Neural cell (in vitro differentiated cells): ENCODE results near the gene TNIP2. TPM values are rescaled to one million over a fixed set of nuclear protein-coding genes. Genes with fewer than 3 reads are reported as not detected.

Experiments
- H2AFZ ChIP-seq: fragments of 200-600, 300-800 bp; sonication (generic), shearing (Covaris generic); 2 replicates; pipeline ENCODE4 v1.6.0; 2014; ENCODE audit warnings: low read depth, mild to moderate bottlenecking, antibody characterized with exemption, low read length, moderate library complexity
- H3F3A ChIP-seq: fragments of 200-600 bp; shearing (Covaris generic); 2 replicates; pipeline ENCODE4 v1.6.1; 2016; ENCODE audit warnings: mild to moderate bottlenecking, moderate library complexity, mixed read lengths, antibody characterized with exemption, low read length; ENCODE audit not compliant: insufficient read depth, poor library complexity, severe bottlenecking
- H3K27ac ChIP-seq: fragments of 200-600, 300-800 bp; sonication (generic), shearing (Covaris generic); 2 replicates; pipeline ENCODE4 v1.5.1; 2014; ENCODE audit warnings: mild to moderate bottlenecking, low read length, moderate library complexity
- H3K27me3 ChIP-seq: fragments of 300-800, 200-600 bp; sonication (generic), shearing (Covaris generic); 2 replicates; pipeline ENCODE4 v1.6.0; 2014; ENCODE audit warnings: mild to moderate bottlenecking, low read depth, low read length, moderate library complexity; ENCODE audit not compliant: insufficient read depth
- H3K36me3 ChIP-seq: fragments of 300-800, 200-600 bp; sonication (generic), shearing (Covaris generic); 2 replicates; pipeline ENCODE4 v1.5.1; 2014; ENCODE audit warnings: mild to moderate bottlenecking, antibody characterized with exemption, low read length, moderate library complexity; ENCODE audit not compliant: insufficient read depth
- H3K4me2 ChIP-seq: fragments of 300-800, 200-600 bp; sonication (generic), shearing (Covaris generic); 2 replicates; pipeline ENCODE4 v1.6.0; 2014; ENCODE audit warnings: mild to moderate bottlenecking, low read length
- H3K4me3 ChIP-seq: fragments of 300-800, 200-600 bp; sonication (generic), shearing (Covaris generic); 2 replicates; pipeline ENCODE4 v1.5.1; 2014; ENCODE audit warnings: mild to moderate bottlenecking, low read length, moderate library complexity
- H3K79me2 ChIP-seq: fragments of 200-600 bp; shearing (Covaris generic); replicated peaks from 2 replicates; pipeline ENCODE4 v1.6.0; 2014; ENCODE audit warnings: mild to moderate bottlenecking, low read length, moderate library complexity; ENCODE audit not compliant: insufficient read depth
- H3K9ac ChIP-seq: fragments of 300-800, 200-600 bp; sonication (generic), shearing (Covaris generic); 2 replicates; pipeline ENCODE4 v1.6.1; 2016; ENCODE audit warnings: mild to moderate bottlenecking, low read length, mixed read lengths
- H3K9me2 ChIP-seq: fragments of 200-600 bp; shearing (Covaris generic); 2 replicates; pipeline ENCODE4 v1.6.1; 2016; ENCODE audit warnings: mild to moderate bottlenecking, low read length, mixed read lengths; ENCODE audit not compliant: insufficient read depth
- H3K9me3 ChIP-seq: fragments of 200-600, 300-800 bp; sonication (generic), shearing (Covaris generic); 2 replicates; pipeline ENCODE4 v1.6.1; 2016; ENCODE audit warnings: mild to moderate bottlenecking, mixed run types, low read length, moderate library complexity, mixed read lengths
- H4K20me1 ChIP-seq: fragments of 200-600 bp; shearing (Covaris generic); 2 replicates; pipeline ENCODE4 v1.6.1; 2016; ENCODE audit warnings: mild to moderate bottlenecking, mixed run types; ENCODE audit not compliant: insufficient read depth
- EP300 ChIP-seq: fragments of 450-650 bp; conservative IDR thresholded peaks from 2 replicates; pipeline ENCODE4 v1.6.1; 2014; ENCODE audit warnings: antibody characterized with exemption, mild to moderate bottlenecking, moderate library complexity; ENCODE audit not compliant: poor library complexity, severe bottlenecking
- EZH2 ChIP-seq: fragments of 200-600, 300-800 bp; shearing (Covaris generic), sonication (generic); IDR thresholded peaks from 2 replicates; pipeline ENCODE4 v1.6.1; 2014; ENCODE audit warnings: antibody characterized with exemption, low read length, borderline replicate concordance, mild to moderate bottlenecking; ENCODE audit not compliant: insufficient read depth, poor library complexity, severe bottlenecking
- MXI1 ChIP-seq: fragments of 450-650 bp; conservative IDR thresholded peaks from 2 replicates; pipeline ENCODE4 v1.6.1; 2014; ENCODE audit warnings: antibody characterized with exemption, mild to moderate bottlenecking; ENCODE audit not compliant: poor library complexity, severe bottlenecking
- POLR2AphosphoS5 ChIP-seq: IDR thresholded peaks from 2 replicates; pipeline ENCODE4 v1.6.1; 2012
- RAD21 ChIP-seq: fragments of 450-650 bp; conservative IDR thresholded peaks from 2 replicates; pipeline ENCODE4 v1.6.1; 2014; ENCODE audit warnings: antibody characterized with exemption, mild to moderate bottlenecking, moderate library complexity
- SMC3 ChIP-seq: fragments of 450-650 bp; conservative IDR thresholded peaks from 2 replicates; pipeline ENCODE4 v1.6.1; 2014; ENCODE audit warnings: antibody characterized with exemption, mild to moderate bottlenecking, moderate library complexity; ENCODE audit not compliant: poor library complexity
- TAF1 ChIP-seq: IDR thresholded peaks from 2 replicates; pipeline ENCODE4 v1.6.1; 2012; ENCODE audit warnings: low read depth
- polyA plus RNA-seq: library from polyadenylated mRNA; depleted of rRNA; stranded (reverse); fragments of >200 nt; gene quantifications from 2 replicates; pipeline ENCODE4 v1.2.3, GENCODE V29; 2014
- TF ChIP-seq, protein P1 (sequence below): fragments of 450-650 bp; IDR thresholded peaks from 2 replicates; pipeline ENCODE4 v1.5.1; 2014; ENCODE audit warnings: antibody characterized with exemption, mild to moderate bottlenecking, moderate library complexity; ENCODE audit not compliant: poor library complexity, severe bottlenecking
- TF ChIP-seq, protein P2 (sequence below): IDR thresholded peaks from 2 replicates; pipeline ENCODE4 v1.6.1; 2012; ENCODE audit warnings: borderline replicate concordance

Gene TNIP2
- polyA plus RNA-seq, 1 donor from 2014 or later: 13.0 TPM

DNA sequence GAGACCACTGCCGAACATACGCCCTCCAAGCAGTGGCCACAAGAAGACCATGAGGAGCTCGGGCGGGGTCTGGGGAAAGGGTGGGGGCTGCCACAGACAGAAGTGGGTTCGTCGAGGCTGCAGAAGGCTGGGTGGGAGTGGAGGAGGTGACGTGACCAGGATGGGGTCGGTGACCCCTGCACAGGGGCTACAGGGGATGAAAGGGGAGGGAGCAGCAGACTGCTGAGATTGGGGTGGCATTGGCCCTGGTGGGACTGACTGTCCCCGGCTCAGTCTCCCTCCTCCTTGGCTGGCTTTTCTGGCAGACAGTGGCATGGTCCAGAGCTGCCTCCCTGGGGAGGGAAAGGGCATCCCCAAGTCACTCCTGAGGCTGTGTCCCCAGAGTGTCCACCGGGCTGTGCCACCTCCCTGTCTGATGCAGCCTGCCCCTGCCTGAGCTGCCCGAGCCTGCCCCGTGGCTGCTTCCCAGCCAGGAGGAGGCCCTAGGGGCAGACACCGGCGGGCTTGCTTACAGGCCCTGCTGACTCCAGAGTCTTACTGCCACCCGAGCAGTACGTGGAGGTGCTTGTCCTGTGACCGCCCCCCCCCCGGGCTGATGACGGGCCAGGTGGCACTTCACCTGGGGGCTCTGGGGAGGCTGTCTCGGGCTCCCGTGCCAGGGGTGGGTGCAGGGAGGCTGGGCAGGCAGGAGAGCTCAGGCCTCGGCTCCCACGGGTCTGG is 44.0 kb upstream of the TNIP2 start:
- Histone ChIP-seq H2AFZ (no peak overlapping the region), H4K20me1 (no peaks in the 10 kb centered on the region), H3K4me2 (no peak overlapping the region)

DNA sequence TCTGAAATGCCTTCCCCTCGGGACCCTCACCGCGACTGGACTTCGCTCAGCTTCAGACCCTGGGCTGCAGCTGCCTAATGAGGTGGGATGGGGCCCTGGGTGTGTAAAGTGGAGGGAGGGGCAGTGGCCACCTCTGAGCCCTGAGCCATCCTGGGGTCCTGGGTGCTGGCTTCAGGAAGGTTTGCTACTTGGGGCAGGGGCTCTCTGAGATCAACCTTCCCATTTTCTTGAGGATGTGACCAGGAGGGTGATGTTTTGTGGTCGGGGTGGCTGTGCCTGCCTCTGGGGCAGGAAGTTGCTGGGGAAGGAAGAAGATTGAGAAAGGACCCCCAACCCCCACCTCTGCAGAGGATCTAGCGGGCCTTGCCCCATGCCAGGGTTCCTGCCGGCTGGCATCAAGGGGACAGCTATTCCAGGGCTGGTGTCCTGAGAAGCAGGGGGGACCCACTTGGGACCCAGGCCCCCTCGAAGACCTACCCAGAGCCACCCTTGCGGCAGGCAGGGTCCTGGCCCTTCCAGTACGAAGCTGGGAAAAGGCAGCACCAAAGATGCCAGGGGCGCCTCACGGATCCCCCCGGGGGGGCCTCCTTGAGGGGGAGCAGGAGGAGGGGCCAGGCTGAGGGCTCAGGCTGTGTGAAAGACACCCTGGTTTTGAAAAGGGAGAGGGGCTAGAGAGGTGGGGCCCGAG is 43.2 kb upstream of the TNIP2 start:
- no peak overlapping the region for H3K9ac ChIP-seq
- no peak for TF ChIP-seq EP300
- TF ChIP-seq, protein P1, sequence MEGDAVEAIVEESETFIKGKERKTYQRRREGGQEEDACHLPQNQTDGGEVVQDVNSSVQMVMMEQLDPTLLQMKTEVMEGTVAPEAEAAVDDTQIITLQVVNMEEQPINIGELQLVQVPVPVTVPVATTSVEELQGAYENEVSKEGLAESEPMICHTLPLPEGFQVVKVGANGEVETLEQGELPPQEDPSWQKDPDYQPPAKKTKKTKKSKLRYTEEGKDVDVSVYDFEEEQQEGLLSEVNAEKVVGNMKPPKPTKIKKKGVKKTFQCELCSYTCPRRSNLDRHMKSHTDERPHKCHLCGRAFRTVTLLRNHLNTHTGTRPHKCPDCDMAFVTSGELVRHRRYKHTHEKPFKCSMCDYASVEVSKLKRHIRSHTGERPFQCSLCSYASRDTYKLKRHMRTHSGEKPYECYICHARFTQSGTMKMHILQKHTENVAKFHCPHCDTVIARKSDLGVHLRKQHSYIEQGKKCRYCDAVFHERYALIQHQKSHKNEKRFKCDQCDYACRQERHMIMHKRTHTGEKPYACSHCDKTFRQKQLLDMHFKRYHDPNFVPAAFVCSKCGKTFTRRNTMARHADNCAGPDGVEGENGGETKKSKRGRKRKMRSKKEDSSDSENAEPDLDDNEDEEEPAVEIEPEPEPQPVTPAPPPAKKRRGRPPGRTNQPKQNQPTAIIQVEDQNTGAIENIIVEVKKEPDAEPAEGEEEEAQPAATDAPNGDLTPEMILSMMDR: no peak
- TF ChIP-seq, protein P2, sequence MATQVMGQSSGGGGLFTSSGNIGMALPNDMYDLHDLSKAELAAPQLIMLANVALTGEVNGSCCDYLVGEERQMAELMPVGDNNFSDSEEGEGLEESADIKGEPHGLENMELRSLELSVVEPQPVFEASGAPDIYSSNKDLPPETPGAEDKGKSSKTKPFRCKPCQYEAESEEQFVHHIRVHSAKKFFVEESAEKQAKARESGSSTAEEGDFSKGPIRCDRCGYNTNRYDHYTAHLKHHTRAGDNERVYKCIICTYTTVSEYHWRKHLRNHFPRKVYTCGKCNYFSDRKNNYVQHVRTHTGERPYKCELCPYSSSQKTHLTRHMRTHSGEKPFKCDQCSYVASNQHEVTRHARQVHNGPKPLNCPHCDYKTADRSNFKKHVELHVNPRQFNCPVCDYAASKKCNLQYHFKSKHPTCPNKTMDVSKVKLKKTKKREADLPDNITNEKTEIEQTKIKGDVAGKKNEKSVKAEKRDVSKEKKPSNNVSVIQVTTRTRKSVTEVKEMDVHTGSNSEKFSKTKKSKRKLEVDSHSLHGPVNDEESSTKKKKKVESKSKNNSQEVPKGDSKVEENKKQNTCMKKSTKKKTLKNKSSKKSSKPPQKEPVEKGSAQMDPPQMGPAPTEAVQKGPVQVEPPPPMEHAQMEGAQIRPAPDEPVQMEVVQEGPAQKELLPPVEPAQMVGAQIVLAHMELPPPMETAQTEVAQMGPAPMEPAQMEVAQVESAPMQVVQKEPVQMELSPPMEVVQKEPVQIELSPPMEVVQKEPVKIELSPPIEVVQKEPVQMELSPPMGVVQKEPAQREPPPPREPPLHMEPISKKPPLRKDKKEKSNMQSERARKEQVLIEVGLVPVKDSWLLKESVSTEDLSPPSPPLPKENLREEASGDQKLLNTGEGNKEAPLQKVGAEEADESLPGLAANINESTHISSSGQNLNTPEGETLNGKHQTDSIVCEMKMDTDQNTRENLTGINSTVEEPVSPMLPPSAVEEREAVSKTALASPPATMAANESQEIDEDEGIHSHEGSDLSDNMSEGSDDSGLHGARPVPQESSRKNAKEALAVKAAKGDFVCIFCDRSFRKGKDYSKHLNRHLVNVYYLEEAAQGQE: no peak
- H3K79me2 ChIP-seq: no peaks in the 10 kb centered on the region
- H3K4me2 ChIP-seq: no peak overlapping the region
- H2AFZ ChIP-seq: no peak overlapping the region
- H3K27ac ChIP-seq: no peak overlapping the region
- no peaks in the 10 kb centered on the region for H3K9me3 ChIP-seq
- no peaks in the 10 kb centered on the region for H4K20me1 ChIP-seq
- H3K4me3 ChIP-seq: no peak overlapping the region
- H3K36me3 ChIP-seq: no peaks in the 10 kb centered on the region
- peaks cover 5% of the 10 kb centered on the region for H3K27me3 ChIP-seq
- H3F3A ChIP-seq: no peaks in the 10 kb centered on the region
- H3K9me2 ChIP-seq: no peaks in the 10 kb centered on the region

More for the DNA sequence above, 44.0 kb upstream of the TNIP2 start:
- Histone ChIP-seq H3K9me3 (no peaks in the 10 kb centered on the region), H3K27me3 (no peaks in the 10 kb centered on the region), H3F3A (no peaks in the 10 kb centered on the region), H3K27ac (no peak overlapping the region), H3K4me3 (no peak overlapping the region), H3K36me3 (no peaks in the 10 kb centered on the region), H3K9me2 (no peaks in the 10 kb centered on the region), H3K79me2 (no peaks in the 10 kb centered on the region), H3K9ac (no peak overlapping the region)
- TF ChIP-seq RAD21 (no peak), POLR2AphosphoS5 (no peak), SMC3 (no peak), TAF1 (no peak), MXI1 (no peak), EZH2 (no peak), EP300 (no peak)
- TF ChIP-seq, protein P2: no peak
- TF ChIP-seq, protein P1: no peak
